Measurements from ENCODE around the gene NPW. TPM values are rescaled to one million over a fixed set of nuclear protein-coding genes. Genes with fewer than 3 reads are reported as not detected.
A peak's percentile ranks its signal among the peaks of the same experiment; 100 is the strongest.

NPW gene
- total and polyA plus RNA-seq, 9 of the 15 experiments (the other 6 are each of a cell fraction or from before 2014, with no cell fraction given) = 0.14 to 4.0 (median 2.6) TPM; not detected in 4

GRCh38 chr16:2023092-2024031 is 3.8 kb downstream of the NPW start (continued):
- TF ChIP-seq ZNF311 (CRISPR knock-in tag; IDR thresholded peaks at IDR 0.05) (no peak), MYNN (IDR thresholded peaks at IDR 0.05) (0 out of 2 replicates have a peak, but pooled peaks have one; percentile 14), MYNN (CRISPR knock-in tag; IDR thresholded peaks at IDR 0.05) (no peak), ZNF583 (CRISPR knock-in tag; IDR thresholded peaks at IDR 0.05) (0 out of 2 replicates have a peak, but pooled peaks have one; percentile 20), ZFP36 (IDR thresholded peaks at IDR 0.05; ENCODE audit: low read depth, low read length, partially characterized antibody) (peak; percentile 14), POLR2AphosphoS5 (IDR thresholded peaks at IDR 0.05; ENCODE audit: control insufficient read depth, insufficient read depth, low read depth, low read length) (peak; percentile 39; the same call in 1 of the 2 replicates), RAD51 (IDR thresholded peaks at IDR 0.05; ENCODE audit: borderline replicate concordance, low read depth) (no peak), TBP (optimal IDR thresholded peaks at IDR 0.05; ENCODE audit: low read depth, low read length) (peak; percentile 37), TGIF2 (CRISPR knock-in tag; IDR thresholded peaks at IDR 0.05) (no peak), ZNF146 (CRISPR knock-in tag; IDR thresholded peaks at IDR 0.05; ENCODE audit: unreplicated experiment) (no peak), TAF1 (IDR thresholded peaks at IDR 0.05; ENCODE audit: control insufficient read depth, extremely low read depth, insufficient read depth, low read length, severe bottlenecking) (peak; percentile 12), NR1H2 (CRISPR knock-in tag; IDR thresholded peaks at IDR 0.05) (no peak), POLR2G (IDR thresholded peaks at IDR 0.05; ENCODE audit: low read depth, low read length) (peak; percentile 71), FOXK1 (CRISPR knock-in tag; IDR thresholded peaks at IDR 0.05; ENCODE audit: borderline replicate concordance) (0 out of 2 replicates have a peak, but pooled peaks have one; percentile 20), HNRNPLL (IDR thresholded peaks at IDR 0.05; ENCODE audit: low read depth, low read length, poor library complexity, severe bottlenecking) (peak; percentile 44), ZNF609 (CRISPR knock-in tag; IDR thresholded peaks at IDR 0.05; ENCODE audit: borderline replicate concordance) (0 out of 2 replicates have a peak, but pooled peaks have one; percentile 34), PKNOX1 (IDR thresholded peaks at IDR 0.05) (no peak), SAP30 (IDR thresholded peaks at IDR 0.05; ENCODE audit: borderline replicate concordance, insufficient read depth, low read depth, low read length, poor library complexity, severe bottlenecking) (peak; percentile 32)
- TF ChIP-seq, protein P1, sequence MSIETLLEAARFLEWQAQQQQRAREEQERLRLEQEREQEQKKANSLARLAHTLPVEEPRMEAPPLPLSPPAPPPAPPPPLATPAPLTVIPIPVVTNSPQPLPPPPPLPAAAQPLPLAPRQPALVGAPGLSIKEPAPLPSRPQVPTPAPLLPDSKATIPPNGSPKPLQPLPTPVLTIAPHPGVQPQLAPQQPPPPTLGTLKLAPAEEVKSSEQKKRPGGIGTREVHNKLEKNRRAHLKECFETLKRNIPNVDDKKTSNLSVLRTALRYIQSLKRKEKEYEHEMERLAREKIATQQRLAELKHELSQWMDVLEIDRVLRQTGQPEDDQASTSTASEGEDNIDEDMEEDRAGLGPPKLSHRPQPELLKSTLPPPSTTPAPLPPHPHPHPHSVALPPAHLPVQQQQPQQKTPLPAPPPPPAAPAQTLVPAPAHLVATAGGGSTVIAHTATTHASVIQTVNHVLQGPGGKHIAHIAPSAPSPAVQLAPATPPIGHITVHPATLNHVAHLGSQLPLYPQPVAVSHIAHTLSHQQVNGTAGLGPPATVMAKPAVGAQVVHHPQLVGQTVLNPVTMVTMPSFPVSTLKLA (conservative IDR thresholded peaks at IDR 0.05) = peak in 1 of 2 experiments; percentile 58; a peak in 3 of 4 replicates

Data from K562 (cell line).